Measurements from ENCODE around the gene RAB36.

The RAB36 gene

GRCh38 chr22:23107487-23108248 lies 37.6 kb upstream of the RAB36 start:
- DNase-seq: no peak

GRCh38 chr22:23108249-23109078 lies 36.8 kb upstream of the RAB36 start:
- no peak for DNase-seq

GRCh38 chr22:23109079-23109347 lies 36.3 kb upstream of the RAB36 start:
- DNase-seq: no peak

GRCh38 chr22:23109441-23109978 lies 35.8 kb upstream of the RAB36 start:
- no peak for DNase-seq

GRCh38 chr22:23110190-23110921 lies 34.9 kb upstream of the RAB36 start:
- no peak for DNase-seq

GRCh38 chr22:23110922-23111527 lies 34.3 kb upstream of the RAB36 start:
- no peak for DNase-seq

- DNase-seq: no peak
Observed at GRCh38 chr22:23112472-23113012, 32.7 kb upstream of the RAB36 start.

- DNase-seq: no peak
Observed at GRCh38 chr22:23113067-23113846, 32.0 kb upstream of the RAB36 start.

GRCh38 chr22:23113847-23114720 lies 31.2 kb upstream of the RAB36 start:
- DNase-seq: no peak

GRCh38 chr22:23114721-23115020 lies 30.6 kb upstream of the RAB36 start:
- DNase-seq: no peak

GRCh38 chr22:23115369-23115768 lies 29.9 kb upstream of the RAB36 start:
- no peak for DNase-seq

GRCh38 chr22:23115825-23116494 lies 29.3 kb upstream of the RAB36 start:
- no peak for DNase-seq

GRCh38 chr22:23116506-23117263 lies 28.6 kb upstream of the RAB36 start:
- no peak for DNase-seq

GRCh38 chr22:23117275-23117674 lies 28.0 kb upstream of the RAB36 start:
- DNase-seq: no peak

GRCh38 chr22:23117891-23118646 lies 27.2 kb upstream of the RAB36 start:
- DNase-seq: no peak

- no peak for DNase-seq
Observed at GRCh38 chr22:23118647-23119493, 26.4 kb upstream of the RAB36 start.

All from right kidney (tissue), 1 donor.